ENCODE data around the gene RGMB. TPM values are rescaled to one million over a fixed set of nuclear protein-coding genes. Genes with fewer than 3 reads are reported as not detected.
A peak's percentile ranks its signal among the peaks of the same experiment; 100 is the strongest.
"Not testable (repeated sequence)": the region's sequence is repeated elsewhere in the genome, so short reads cannot be mapped to it uniquely, and the experiment has no call there.

Gene RGMB, protein sequence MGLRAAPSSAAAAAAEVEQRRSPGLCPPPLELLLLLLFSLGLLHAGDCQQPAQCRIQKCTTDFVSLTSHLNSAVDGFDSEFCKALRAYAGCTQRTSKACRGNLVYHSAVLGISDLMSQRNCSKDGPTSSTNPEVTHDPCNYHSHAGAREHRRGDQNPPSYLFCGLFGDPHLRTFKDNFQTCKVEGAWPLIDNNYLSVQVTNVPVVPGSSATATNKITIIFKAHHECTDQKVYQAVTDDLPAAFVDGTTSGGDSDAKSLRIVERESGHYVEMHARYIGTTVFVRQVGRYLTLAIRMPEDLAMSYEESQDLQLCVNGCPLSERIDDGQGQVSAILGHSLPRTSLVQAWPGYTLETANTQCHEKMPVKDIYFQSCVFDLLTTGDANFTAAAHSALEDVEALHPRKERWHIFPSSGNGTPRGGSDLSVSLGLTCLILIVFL
- 34.6 TPM for total RNA-seq

DNA sequence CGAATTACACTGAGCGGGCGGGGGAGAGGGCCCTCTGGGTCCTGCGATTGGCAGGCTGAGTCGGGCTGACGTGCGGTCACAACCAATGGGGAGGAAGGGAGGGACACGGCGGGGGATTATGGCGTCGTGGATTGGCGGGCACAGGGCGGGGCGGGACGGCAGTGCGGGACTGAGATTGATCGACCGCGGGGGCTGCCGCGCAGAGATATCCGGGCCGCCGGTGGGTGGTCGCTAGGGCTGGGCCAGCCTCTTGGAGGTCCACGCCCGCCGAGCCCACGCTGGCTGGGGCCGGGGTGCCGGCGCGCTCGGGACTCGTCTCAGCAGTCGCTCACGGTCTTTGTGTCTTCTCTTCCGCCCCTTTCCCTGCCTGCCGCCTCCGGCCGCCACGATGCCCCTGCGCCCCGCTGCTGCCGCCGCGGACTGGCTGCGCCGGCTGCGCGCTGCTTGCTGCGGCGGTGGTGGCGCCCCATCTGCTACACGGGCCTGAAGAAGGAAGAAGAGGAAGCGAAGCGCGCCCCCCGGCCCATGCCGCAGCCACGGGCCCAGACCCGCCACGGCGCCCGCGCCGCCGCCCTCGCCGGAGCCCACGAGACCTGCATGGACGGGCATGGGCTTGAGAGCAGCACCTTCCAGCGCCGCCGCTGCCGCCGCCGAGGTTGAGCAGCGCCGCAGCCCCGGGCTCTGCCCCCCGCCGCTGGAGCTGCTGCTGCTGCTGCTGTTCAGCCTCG is at the start of gene RGMB:
RGMB (plus strand) TSS at position 200 of the 728 bp plus-strand sequence; CDS start at position 608, 408 bp downstream.
- no peak for FAIRE-seq
- DNase-seq (ENCODE audit: low spot score in 2 of 2), result peak; percentile 96 to 97

DNA sequence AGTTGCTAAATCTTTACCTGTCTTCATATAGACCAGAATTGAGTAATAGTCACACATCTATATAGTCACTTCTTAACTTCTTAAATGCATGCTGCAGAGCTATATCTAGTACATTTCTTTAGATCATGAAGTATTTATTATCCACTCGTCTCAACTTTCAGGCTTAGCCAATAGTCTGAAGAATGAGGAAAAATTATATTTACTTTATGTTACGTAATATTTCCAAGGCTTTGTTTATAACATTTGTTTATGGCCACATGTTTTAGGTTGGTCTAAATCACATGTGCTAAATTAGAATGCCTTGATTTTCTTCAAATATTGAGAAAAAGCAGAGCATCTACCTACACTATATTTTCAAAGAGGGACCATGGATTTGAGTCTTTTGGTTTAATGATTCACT is 47.2 kb upstream of the RGMB start:
- no peak for FAIRE-seq

DNA sequence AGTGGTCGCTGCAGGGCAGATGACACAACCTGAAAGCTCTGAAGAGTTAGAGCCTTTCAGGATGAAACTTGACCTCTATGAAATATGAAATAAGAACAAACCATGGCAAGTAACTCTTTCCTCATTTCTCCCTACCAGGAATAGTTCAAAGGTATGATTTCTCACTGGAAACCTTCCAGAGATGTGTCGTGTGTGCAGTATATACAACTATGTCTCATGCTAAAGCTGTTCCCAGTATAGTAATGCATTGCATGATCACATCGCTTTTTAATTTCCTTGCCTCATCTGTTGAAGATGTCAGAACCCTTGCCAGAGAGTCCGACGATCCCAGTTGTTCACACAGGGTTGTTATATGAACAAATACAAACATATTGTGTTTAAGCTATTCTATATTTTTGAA is 45.8 kb upstream of the RGMB start:
- DNase-seq (ENCODE audit: low spot score in 2 of 2) (no peak), FAIRE-seq (no peak)

More for the DNA sequence above, 47.2 kb upstream of the RGMB start:
- DNase-seq (ENCODE audit: low spot score in 2 of 2), result no peak

DNA sequence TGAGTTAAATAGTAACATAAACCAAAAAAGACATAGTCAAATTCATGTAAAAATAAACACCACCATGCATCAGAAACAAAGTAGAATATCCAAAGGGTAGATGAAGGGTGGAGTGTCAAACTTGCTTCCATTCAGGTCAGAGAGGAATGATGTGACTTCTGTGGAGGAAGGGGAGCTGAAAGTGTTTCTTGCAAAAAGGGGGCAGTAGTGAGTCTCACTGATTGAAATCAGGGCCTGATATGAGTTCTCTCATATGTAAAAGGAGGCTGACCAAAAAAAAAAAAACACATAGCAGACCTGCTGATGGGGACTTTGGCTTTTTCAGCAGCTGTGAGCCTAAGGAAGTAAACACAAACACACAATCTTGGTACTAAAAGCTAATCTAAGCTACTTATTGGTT is 38.8 kb upstream of the RGMB start:
- no peak for FAIRE-seq
- DNase-seq (ENCODE audit: low spot score in 2 of 2), result no peak

DNA sequence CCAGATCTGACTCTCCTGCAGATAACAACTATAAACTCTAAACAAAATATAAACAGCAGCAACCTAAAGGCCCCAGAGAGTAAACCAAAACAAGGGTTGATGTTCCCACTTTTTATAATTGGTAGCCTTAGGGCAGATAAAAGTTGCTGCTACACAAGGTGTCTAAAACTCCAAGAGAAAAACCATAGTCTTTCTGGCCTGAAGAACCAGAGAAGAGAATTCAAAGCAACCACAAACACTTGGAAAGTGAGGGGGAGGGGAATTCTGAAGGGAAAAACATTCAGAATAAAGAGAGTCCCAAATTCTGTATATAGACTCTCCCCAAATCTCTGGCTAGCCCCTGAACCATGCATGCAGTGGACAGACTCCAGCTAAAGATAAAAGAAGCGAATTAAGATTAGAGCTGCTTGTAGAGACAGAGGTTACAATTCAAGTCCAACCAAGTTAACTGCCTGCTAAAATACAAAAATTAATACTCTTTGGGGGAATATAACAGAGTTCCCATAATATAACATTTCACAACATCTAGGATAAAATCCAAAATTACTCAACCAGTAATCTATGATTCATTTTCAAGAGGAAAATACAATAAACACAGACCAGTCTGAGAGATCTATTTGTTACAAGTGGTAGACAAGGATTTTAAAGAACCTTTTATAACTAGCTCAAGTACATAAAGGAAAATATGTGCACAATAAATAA is 37.5 kb upstream of the RGMB start:
- FAIRE-seq, result no peak
- DNase-seq (ENCODE audit: low spot score in 2 of 2), result no peak

DNA sequence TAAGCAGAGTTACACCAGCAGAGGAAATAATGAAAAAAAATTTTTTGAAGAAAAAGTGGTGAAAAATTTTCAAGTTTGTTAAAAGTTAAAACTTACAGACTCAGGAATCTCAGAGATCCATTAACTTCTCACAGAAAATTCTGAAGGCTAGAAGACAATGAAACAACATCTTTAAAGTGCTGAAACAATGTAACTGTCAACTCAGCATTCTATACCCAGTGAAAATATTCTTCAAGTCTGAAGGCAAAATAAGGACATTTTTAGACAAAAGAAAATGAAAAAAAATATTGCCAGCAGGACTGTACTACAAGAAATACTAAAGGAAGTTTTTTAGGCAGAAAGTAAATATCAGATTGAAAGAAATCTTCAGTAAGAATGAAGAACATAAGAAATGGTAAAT is 36.7 kb upstream of the RGMB start:
- DNase-seq (ENCODE audit: low spot score in 2 of 2) (no peak), FAIRE-seq (no peak)

DNA sequence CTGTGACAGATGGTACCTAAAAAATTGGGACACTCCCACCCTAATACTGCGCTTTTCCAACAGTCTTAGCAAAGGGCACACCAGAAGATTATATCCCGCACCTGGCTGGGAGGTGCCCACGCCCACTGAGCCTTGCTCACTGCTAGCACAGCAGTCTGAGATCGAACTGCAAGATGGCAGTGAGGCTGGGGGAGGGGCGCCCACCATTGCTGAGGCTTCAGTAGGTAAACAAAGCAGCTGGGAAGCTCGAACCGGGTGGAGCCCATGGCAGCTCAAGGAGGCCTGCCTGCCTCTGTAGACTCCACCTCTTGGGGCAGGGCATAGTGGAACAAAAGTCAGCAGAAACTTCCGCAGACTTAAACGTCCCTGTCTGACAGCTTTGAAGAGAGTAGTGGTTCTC is 36.0 kb upstream of the RGMB start:
- not testable (repeated sequence) for DNase-seq (ENCODE audit: low spot score in 2 of 2); FAIRE-seq

DNA sequence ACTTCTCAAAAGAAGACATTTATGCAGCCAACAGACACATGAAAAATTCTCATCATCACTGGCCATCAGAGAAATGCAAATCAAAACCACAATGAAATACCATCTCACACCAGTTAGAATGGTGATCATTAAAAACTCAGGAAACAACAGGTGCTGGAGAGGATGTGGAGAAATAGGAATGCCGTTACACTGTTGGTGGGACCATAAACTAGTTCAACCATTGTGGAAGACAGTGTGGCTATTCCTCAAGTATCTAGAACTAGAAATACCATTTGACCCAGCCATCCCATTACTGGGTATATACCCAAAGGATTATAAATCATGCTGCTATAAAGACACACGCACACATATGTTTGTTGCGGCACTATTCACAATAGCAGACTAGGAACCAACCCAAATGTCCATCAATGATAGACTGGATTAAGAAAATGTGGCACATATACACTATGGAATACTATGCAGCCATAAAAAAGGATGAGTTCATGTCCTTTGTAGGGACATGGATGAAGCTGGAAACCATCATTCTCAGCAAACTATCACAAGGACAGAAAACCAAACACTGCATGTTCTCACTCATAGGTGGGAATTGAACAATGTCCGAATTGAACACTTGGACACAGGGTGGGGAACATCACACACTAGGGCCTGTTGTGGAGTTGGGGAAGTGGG is 34.8 kb upstream of the RGMB start:
- FAIRE-seq; DNase-seq (ENCODE audit: low spot score in 2 of 2): not testable (repeated sequence)

DNA sequence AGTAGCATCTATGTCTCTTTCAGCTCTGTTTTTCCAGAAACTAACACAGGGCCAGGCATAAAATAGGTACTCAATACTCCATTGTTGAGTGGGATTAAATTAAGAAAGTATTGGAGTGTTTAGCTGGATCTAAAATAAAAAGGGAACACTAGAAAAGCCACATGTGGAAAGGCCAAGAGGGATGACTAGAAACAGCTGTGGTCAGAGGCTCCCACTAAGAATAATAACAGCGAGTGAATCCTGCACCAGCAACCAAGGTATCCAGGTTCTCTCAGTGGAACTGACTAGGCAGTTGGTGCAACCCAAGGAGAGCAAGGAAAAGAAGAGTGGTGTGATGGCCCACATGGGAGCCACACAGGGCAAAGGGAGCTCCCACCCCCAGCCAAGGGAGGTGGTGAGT is 31.5 kb upstream of the RGMB start:
- DNase-seq (ENCODE audit: low spot score in 2 of 2) (no peak), FAIRE-seq (no peak)

DNA sequence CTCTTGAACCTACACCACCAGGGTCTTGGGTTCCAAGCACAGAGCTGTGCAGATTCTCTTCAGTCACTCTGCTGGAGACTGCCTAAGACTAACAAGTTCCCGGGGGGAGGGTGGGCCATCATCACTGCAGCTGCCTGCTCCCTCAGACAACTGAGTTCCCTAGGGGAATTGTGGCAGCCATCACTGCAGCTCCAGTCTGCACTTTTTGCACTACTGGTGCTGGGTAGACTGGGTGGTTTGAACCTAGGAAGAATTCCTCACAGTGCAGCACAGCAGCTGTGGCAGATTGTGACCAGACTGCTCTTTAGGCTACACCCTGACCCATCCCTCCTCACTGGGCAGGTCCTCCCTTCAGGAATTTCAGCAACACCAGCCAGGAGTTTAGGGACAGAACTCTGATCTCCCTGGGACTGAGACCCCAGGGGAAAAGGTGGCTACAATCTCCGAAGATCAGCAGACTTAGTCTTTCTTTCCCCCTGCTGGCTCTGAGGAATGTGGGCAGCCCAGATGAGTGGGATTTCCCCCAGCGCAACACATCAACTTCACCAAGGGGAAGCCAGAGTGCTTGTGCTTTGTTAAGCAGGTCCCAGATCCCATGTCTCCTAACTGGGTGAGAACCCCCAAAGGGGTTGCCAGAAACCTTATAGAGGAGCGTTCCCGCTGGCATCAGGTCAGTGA is 30.9 kb upstream of the RGMB start:
- DNase-seq (ENCODE audit: low spot score in 2 of 2) (no peak), FAIRE-seq (no peak)

DNA sequence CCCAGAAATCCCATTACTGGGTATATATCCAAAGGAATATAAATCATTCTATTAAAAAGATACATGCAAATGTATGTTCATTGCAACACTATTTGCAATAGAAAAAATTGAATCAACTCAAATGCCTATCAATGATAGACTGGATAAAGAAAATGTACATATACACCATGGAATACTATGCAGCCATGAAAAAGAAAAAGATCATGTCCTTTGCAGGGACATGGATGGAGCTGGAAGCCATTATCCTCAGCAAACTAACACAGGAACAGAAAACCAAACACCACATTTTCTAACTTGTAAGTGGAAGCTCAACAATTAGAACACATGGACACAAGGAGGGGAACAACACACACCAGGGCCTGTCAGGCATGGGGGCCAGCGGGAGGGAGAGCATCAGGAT is 25.2 kb upstream of the RGMB start:
- not testable (repeated sequence) for DNase-seq (ENCODE audit: low spot score in 2 of 2); FAIRE-seq

DNA sequence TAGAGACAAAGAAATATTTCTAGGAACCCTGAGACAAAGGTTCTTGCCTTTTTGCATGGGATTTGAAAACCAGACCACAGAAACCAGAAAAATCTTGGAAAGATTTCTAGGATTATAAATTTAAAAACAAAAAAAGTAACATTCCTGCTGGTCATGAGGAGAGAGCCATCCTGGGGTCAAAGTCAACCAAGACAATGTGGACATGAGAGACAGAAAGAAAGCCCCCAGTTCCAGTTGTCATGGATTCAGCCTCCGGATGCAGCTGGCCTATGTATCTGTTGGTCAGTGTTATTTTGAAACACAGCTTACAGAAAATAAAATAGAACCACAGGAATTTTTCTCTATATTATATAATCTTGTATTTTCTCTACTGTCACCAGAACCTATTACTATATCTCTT is 24.4 kb upstream of the RGMB start:
- no peak for DNase-seq (ENCODE audit: low spot score in 2 of 2)
- FAIRE-seq, result no peak

DNA sequence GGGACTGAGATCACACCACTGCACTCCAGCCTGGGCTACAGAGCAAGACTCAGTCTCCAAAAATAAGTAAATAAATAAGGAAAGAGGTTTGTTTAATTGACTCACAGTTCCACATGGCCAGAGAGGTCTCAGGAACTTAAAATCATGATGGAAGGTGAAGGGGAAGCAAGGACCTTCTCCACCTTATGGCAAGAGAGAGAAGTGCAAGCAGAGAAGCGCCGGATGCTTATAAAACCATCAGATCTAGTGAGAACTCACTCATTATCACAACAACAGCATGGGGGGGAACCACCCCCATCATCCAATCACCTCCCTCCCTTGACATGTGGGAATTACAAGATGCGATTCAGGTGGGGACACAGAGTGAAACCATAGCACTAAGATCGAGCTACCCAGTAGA is 22.8 kb upstream of the RGMB start:
- DNase-seq (ENCODE audit: low spot score in 2 of 2) (no peak), FAIRE-seq (no peak)

DNA sequence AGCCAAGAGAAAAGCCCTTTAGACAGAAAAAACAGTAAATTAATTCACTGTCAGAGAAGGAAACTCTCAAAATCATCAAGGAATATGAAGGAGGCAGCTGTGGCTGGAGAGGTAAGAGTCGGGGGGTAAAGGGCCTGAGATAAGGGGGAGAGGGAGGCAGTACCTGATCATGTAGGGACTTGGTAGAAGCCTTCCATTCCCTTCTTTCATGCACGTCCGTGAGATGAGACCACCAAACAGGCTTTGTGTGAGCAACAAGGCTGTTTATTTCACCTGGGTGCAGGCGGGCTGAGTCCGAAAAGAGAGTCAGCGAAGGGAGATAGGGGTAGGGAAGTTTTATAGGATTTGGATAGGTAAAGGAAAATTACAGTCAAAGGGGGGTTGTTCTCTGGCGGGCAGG is 21.1 kb upstream of the RGMB start:
- DNase-seq (ENCODE audit: low spot score in 2 of 2); FAIRE-seq: not testable (repeated sequence)

DNA sequence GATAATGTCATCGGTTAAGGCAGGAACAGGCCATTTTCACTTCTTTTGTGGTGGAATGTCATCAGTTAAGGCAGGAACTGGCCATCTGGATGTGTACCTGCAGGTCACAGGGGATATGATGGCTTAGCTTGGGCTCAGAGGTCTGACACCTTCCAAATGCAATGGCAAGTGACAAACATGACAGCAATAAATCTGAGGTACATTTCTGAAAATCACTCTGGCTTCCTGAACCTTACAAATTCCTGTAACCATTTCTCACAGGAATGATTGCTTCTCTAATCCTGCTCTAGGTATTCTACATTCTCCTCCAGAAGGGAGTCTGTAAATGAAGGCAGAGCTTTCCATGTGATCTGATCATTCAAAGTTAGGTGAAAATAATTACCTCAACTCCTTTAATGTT is 20.7 kb upstream of the RGMB start:
- not testable (repeated sequence) for FAIRE-seq; DNase-seq (ENCODE audit: low spot score in 2 of 2)

DNA sequence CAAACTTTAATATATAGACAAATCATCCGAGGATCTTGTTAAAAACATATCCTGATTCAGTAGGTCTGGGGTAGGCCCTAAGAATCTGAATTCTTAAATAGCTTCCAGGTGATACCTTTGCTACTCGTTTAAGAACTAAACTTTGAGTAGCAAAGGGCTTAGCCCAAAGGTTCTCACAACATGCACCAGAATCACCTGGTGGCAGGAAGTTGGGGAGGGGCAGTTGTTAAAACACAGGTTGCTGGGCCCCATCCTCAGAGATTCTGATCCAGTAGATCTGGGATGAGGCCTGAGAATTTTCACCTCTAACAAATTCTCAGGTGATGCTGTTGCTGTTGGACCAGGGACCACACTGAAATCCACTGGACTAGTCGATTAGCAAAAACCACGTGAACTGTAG is 20.0 kb upstream of the RGMB start:
- no peak for FAIRE-seq
- DNase-seq (ENCODE audit: low spot score in 2 of 2), result no peak

DNA sequence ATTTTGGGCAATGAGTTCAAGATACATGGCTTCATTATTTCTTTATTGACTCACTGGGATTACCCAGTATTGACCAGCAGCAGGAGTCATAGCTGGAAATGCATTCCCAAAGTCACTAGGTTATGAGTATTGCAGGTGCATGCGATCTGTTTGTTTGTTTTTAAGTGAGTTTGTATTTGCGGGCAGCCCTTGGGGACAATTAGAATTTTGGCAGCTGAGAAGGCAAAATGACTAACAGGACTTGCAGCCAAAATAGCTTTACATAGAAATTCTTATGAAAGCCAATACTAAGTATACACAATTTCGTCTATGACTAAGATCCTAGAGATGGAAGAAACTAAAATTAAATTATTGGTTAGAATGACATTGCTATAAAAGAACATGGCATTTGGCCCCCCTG is 18.1 kb upstream of the RGMB start:
- DNase-seq (ENCODE audit: low spot score in 2 of 2), result no peak

DNA sequence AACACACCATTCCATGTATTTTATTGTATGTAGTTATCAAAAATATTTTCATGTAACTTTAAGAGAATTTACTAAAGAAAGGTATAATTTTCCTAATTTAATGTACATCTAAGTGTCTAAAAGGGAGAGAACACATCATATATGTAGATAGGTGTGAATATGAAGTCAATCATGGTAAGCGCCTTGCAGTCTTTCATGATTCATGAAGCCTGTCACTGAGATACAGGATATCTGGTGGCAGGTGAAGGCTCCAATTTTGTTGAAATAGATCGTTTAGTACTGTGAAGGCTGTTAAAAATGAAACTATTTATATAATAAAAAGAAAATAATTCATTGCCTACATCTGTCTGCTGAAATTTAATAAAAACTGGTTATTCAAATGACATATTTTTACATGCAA is 15.5 kb upstream of the RGMB start:
- FAIRE-seq, result no peak
- no peak for DNase-seq (ENCODE audit: low spot score in 2 of 2)

More for the DNA sequence above, 18.1 kb upstream of the RGMB start:
- no peak for FAIRE-seq

DNA sequence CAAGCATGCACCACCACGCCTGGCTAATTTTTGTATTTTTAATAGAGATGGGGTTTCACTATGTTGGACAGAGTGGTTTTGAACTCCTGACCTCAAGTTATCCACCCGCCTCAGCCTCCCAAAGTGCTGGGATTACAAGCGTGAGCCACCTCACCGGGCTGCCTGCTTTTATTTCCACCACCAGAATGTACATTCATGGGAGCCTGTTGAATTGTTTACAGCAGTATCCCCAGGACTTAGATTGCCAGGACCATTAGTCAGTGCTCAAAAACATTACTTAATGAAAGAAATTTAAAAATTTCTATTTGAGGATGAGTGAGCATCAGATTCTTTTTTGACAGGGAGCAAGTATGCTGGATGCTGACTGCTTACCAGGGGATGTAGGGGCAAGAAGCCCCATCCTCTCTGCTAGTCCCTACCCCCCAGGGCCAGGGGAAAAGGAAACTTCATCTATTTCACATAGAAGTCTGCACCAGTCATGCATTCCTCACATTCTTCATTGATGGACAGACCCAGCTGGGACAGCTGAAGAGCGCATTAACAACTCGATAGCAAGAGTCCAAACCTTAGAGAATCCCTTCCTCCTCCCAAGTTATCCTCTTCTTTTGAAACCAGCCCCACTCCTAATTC is 10.3 kb upstream of the RGMB start:
- DNase-seq (ENCODE audit: low spot score in 2 of 2) (no peak), FAIRE-seq (no peak)

DNA sequence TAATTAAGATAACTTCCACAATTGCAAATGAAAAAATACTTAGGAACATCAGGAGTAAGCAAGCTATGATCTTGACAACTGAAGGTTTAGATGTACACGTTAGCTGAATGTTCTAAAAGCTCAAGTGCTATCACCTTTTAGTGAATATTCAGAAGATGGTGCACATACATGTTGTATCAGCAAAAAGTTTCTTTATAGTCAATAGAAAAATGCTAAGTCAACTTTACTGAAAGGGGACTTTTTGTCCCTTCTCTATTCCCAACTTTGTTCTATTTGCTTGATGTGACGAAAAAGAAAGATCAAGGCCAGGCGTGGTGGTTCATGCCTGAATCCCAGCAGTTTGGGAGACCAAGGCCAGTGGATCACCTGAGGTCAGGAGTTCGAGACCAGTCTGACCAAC is 7.6 kb upstream of the RGMB start:
- DNase-seq (ENCODE audit: low spot score in 2 of 2), result no peak

More for the DNA sequence above, 7.6 kb upstream of the RGMB start:
- no peak for FAIRE-seq

Measured in frontal cortex (tissue), 4 donors.